HG03521 (cell line): ENCODE measurements around the gene MEFV.
"Not testable (repeated sequence)": the region's sequence is repeated elsewhere in the genome, so short reads cannot be mapped to it uniquely, and the experiment has no call there.

Experiments
- ATAC-seq: cut with Tn5 transposase; IDR thresholded peaks from one replicate; pipeline ENCODE4 v1.9.1; 2021; ENCODE audit warnings: mild to moderate bottlenecking, moderate library complexity; ENCODE audit not compliant: unreplicated experiment

The MEFV gene

DNA sequence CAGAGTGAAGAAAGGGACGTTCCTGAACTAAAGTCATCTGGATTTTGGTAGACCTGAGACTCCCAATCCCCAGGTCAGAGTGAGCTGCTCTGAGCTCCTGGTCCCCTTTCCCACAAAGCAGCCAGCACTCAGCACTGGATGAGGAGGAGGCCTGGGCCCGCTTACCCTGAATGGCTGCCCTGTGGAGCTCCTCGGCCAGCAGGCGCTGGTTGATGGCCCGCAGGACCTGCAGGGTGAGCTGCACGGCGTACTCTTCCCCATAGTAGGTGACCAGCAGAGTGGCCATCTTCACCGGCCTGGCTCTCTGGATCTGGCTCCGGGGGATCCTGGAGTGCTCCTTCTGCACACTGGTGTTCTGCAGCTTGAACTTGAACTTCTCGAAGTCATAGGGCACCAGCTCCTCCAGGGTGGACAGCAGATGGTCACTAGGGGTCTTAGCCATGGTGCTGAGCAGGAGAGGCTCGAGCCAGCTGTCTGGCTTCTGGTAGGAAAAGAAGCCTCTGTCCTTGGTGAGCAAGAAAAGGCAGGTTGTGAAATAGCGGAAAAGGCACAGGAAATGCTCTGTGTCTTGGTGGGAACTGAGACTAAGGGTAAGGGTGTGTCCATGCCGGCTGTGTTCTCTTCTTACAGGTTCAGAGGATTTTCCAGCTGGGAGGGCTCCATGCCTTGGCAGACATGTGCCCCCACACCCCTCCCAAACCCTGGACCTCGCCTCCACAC, at the start of gene MEFV:
Gene MEFV, minus strand, starts transcription at position 488 of the 720 bp plus-strand sequence. Its CDS starts 46 bp downstream, at position 442.
- no peak for ATAC-seq

DNA sequence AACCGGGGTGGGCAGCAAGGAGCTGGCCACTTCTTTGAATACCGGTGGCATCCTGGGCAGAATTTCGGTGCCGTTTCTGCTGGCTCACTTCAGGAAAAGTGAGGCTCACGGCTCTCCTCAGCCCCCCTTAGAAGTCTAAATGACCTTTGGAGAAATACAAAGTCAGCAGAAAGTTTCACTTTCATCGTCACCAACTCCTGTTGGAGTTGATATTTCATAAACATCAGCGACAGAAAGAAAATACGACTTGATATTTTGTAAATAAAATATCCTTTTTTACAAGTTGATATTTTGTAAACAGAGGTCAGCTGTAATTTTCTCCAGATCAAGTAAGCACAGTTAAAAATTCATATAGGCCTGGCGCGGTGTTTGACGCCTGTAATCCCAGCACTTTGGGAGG, 49.6 kb upstream of the MEFV start:
- no peak for ATAC-seq

- peak; percentile 91 for ATAC-seq
These were observed 49.0 kb upstream of the MEFV start, which contains the start of the genes TIGD7 and ZNF75A for GRCh38 chr16:3305109-3306068. Gene TIGD7 (minus strand): TSS chr16:3305430. CDS start chr16:3300614, 4,816 bp downstream. Gene ZNF75A (plus strand): TSS chr16:3305497. CDS start chr16:3308429, 2,932 bp downstream.

DNA sequence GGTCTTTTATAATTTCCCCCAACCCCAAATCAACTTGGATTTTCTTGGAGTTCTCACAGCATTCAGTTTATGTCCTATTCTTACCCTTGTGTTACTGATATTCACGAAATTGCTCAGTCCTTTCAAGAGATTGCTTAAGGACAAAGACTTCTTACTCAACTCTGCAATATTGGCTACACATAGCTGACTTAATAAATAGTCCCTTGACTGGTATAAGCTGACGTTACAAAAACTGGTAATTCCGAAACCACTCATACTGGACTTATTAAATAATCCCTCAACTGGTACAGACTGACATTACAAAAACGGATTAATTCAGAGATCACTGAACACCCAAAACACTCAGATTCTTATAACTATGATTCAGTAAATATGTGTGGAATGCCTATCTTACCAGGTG, 47.9 kb upstream of the MEFV start:
- ATAC-seq = no peak

DNA sequence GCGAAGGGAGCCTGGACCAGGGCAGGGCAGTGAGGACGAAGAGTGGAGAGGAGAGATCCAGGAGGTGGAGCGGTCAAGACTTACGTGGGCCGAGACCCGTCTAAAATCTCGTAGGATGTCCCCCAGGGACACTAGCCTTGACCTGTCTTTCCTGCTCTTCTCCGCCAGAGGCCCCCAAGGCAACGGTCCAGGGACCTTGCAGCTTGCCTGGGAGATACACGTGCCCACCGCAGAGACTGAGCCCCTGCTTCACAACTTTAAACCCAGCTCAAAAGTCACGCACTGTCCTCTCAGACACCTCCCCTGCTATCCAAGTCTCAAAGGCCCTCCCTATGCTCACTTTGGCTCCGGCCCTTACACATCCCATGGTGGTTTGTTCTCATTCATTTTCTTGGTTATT, 39.4 kb upstream of the MEFV start:
- no peak for ATAC-seq

GRCh38 chr16:3295209-3295608, 38.8 kb upstream of the MEFV start:
- no peak for ATAC-seq

GRCh38 chr16:3292604-3293003, 36.2 kb upstream of the MEFV start:
- ATAC-seq = no peak

- no peak for ATAC-seq
These were observed 33.7 kb upstream of the MEFV start for GRCh38 chr16:3289998-3290673.

- no peak for ATAC-seq
These were observed 28.7 kb upstream of the MEFV start for GRCh38 chr16:3285131-3285530.

DNA sequence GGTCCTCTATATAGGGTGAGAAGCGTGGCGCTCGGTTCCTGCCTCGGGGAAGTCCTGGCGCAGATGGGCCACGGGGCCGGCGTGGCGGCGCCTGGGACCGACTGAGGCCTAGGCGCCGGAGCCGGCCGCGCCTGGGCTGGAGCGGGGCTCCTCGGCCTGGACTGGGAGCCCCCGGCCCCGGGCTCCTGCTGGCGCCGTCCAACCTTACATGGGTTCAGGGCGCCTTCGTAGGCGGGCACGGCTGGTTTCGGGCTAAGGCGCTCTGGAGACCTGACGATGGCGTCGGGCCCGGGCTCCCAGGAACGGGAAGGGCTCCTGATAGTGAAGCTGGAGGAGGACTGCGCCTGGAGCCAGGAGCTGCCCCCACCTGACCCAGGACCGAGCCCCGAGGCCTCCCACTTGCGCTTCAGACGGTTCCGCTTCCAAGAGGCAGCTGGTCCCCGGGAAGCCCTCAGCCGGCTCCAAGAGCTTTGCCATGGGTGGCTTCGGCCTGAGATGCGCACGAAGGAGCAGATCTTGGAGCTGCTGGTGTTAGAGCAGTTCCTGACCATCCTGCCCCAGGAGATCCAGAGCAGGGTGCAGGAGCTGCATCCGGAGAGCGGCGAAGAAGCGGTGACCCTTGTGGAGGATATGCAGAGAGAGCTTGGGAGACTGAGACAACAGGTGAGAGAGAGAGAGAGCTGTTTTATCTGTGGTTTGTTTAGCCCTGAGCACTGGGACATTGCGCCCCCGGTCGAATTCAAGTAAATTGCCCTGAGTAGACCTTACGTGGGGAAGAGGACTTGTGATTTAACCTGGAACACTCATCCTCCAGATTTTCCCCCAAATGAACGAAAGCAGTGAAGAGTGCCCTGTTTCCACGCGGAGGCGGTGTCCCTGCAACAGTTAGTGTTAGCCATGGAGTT, 27.4 kb upstream of the MEFV start:
- ATAC-seq = no peak

- peak; percentile 79 for ATAC-seq
These were observed 26.5 kb upstream of the MEFV start, which contains the start of gene ZNF263 for GRCh38 chr16:3282730-3283542. Gene ZNF263 (plus strand): TSS chr16:3283491. CDS start chr16:3283819, 328 bp downstream.

DNA sequence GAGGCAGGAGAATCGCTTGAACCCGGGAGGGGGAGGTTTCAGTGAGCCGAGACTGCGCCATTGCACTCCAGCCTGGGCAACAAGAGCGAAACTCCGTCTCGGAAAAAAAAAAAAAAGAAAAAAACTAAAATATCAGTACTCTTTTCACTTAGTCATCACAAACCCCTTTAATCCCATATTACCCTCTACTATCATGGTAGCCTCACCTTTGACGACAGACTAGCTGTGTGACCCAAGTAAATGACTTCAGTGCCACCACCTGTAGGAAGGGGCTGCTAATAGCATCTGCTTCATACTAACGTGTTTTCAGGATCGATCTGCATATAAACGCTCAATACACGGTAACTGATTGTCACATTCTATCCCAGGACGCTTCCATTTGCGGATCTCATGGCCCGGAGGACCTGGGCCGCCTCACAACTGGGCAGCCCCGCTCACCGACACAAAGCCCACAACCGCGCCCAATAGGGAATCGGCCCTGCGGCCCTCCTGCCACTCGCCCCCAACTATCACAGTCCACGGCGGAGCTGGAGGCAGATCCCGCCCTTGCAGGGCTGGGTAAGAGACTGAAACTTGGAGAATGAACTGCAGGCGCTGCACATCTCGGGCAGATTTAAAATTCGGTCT, 25.8 kb upstream of the MEFV start:
- ATAC-seq = peak; percentile 12

DNA sequence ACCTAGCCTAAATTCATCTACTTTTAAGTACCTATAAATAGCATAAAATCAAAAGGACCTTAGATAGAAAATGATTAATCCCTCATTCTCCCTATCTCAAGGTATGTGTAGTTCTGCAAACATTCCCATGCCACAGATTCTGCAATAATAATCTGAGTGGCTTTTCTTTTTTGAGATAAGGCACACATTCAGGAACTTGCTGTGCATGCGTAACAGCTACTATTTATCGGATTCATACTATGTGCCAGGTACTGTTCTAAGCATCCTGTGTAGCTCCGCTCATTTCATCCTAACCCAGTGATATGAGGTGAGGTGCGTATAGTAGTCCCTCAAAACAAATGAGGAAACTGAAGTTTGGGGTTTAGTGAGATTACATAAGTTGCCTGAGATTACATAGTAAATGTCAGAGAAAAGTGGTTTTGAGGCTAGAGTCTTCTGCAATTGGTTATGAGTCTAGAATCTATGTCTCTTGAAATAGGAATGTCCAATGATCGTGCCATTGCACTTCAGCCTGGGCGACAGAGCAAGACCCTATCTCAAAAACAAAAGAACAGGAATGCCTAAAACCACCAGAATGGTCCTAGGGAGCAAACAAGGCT, 24.9 kb upstream of the MEFV start:
- ATAC-seq = no peak

DNA sequence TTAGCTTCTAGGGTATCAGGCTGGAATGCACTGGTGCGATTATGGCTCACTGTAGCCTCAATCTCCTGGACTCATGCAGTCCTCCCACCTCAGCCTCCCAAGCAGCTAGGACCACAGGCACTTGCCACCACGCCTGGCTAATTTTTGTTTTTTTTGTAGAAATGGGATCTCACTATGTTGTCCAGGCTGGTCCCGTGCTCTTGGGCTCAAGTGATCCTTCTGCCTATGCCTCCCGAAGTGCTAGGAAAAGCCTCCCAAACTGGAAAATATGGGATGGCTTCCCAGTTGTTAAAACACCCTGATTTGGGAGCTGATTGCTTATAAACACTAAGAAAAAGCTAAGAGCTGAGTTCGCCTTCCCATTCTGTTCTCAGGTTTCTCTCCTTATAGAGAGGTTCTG, 20.2 kb upstream of the MEFV start:
- ATAC-seq = no peak

GRCh38 chr16:3274947-3275346, 18.5 kb upstream of the MEFV start:
- no peak for ATAC-seq

DNA sequence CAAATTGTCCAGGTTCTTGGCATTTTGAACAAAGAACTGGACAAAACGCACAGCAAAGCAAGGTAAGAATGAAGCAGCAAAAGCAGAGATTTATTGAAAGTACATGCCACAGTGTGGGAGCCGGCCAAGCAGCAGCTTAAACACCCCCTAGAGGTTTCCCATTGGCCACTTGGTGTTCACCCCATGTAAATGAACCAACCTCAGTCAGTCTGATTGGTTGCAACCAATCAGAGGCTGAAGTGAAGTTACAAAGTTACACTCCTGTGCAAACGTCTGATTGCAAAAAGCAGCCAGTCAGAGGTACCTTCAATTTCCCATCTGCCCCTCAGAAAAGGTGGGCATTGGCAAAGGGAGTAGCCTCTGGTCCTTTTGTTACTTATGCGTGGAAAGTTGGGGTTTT, 18.1 kb upstream of the MEFV start:
- ATAC-seq = no peak

- ATAC-seq = not testable (repeated sequence)
These were observed 14.8 kb upstream of the MEFV start for GRCh38 chr16:3271281-3271680.

GRCh38 chr16:3270718-3271117, 14.3 kb upstream of the MEFV start:
- not testable (repeated sequence) for ATAC-seq
